Astrocyte (in vitro differentiated cells and primary cell): ENCODE data around the gene RNLS.

ENCODE experiments used
- EZH2 ChIP-seq: IDR thresholded peaks from 2 replicates; pipeline ENCODE4 v1.6.1; 2012; ENCODE audit warnings: mild to moderate bottlenecking, low read length, inconsistent platforms; ENCODE audit not compliant: insufficient read depth
- TF ChIP-seq, protein P1 (sequence below): IDR thresholded peaks from 2 replicates; pipeline ENCODE4 v1.5.1; 2011; ENCODE audit warnings: low read depth, mild to moderate bottlenecking, inconsistent platforms, low read length, moderate library complexity; ENCODE audit not compliant: insufficient read depth

DNA sequence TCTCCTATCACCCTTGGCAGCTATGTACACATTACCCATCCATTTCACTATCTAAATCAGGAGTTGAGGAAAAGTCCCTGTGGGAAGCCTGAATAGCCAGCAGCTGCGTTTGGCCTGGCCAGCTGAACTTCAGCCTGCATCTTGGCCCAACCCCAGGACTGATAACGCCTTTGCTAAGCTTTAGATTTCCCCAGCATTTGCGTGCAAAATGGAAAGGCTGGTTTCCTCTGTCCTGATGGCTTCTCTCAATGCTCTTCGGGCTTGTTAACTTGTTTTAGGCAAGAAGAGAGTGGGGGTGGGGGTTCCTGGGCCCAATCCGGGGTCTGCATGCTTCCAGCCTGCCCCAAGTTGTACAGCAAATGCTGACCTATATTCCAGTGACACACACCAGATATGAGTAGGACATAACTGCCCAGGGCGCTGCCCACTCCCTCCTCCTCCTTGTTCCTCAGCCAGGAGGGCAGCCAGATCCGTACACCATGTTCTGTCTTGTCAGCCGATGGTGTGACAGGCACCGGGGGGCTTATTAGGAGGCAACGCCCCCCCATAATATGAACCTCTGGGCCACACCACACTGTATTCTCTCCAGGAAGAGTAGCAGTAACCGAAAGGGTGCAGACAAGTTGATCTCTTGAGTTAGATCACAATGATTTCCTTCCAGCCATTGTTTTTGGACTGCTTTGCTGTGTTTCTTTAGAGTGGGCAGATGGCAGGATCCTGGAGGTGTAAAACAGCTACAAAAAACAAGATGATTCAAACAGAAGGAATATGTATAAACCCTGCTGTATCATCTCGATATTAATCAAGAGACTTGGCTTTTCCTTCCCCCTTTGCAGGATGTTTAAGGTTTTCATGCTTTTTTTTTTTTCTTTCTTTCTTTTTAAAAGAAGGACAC is 339.0 kb downstream of the RNLS start:
- TF ChIP-seq, protein P1, sequence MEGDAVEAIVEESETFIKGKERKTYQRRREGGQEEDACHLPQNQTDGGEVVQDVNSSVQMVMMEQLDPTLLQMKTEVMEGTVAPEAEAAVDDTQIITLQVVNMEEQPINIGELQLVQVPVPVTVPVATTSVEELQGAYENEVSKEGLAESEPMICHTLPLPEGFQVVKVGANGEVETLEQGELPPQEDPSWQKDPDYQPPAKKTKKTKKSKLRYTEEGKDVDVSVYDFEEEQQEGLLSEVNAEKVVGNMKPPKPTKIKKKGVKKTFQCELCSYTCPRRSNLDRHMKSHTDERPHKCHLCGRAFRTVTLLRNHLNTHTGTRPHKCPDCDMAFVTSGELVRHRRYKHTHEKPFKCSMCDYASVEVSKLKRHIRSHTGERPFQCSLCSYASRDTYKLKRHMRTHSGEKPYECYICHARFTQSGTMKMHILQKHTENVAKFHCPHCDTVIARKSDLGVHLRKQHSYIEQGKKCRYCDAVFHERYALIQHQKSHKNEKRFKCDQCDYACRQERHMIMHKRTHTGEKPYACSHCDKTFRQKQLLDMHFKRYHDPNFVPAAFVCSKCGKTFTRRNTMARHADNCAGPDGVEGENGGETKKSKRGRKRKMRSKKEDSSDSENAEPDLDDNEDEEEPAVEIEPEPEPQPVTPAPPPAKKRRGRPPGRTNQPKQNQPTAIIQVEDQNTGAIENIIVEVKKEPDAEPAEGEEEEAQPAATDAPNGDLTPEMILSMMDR, result no peak
- no peak for TF ChIP-seq EZH2
